Breast epithelium (tissue), 3 donors: Measurements from ENCODE around the gene VASP.
A peak's percentile ranks its signal among the peaks of the same experiment; 100 is the strongest.

Experiments used
- POLR2A ChIP-seq: fragments of 450-650 bp; IDR thresholded peaks from one replicate; pipeline ENCODE4 v1.6.1; 2016; ENCODE audit warnings: antibody characterized with exemption, mild to moderate bottlenecking, moderate library complexity
- POLR2AphosphoS5 ChIP-seq, 3 donors: sonication (generic); formaldehyde crosslinking; IDR thresholded peaks; one replicate each; pipeline ENCODE4 v1.6.1; 2017; ENCODE audit warnings: antibody characterized with exemption in 3 of 3

- TF ChIP-seq POLR2A: peak; percentile 2
- TF ChIP-seq POLR2AphosphoS5 (IDR thresholded peaks at IDR 0.05): peak in 1 of 3 donors; percentile 98
These were observed 34.5 kb upstream of the VASP start for GRCh38 chr19:45472563-45473366.
